Liver (tissue), 3 donors: Measurements from ENCODE around the gene MTMR10.

Experiments used
- EGR1 ChIP-seq, 2 donors: IDR thresholded peaks; 2 replicates each; pipeline ENCODE4 v1.6.1; 2016 to 2018; ENCODE audit warnings: antibody characterized with exemption in 2 of 2, low read depth in 2 of 2
- FOXA1 ChIP-seq: IDR thresholded peaks from 2 replicates; pipeline ENCODE4 v1.6.1; 2016; ENCODE audit warnings: antibody characterized with exemption
- FOXA2 ChIP-seq: IDR thresholded peaks from 2 replicates; pipeline ENCODE4 v1.6.1; 2016; ENCODE audit warnings: antibody characterized with exemption
- HNF4G ChIP-seq: IDR thresholded peaks from 2 replicates; pipeline ENCODE4 v1.6.1; 2016; ENCODE audit warnings: antibody characterized with exemption
- JUND ChIP-seq, 2 donors: IDR thresholded peaks; 2 replicates each; pipeline ENCODE4 v1.6.1; 2016; ENCODE audit warnings: antibody characterized with exemption in 2 of 2
- MAX ChIP-seq: IDR thresholded peaks from 2 replicates; pipeline ENCODE4 v1.6.1; 2016; ENCODE audit warnings: antibody characterized with exemption
- RAD21 ChIP-seq, 2 donors: IDR thresholded peaks; 2 replicates each; pipeline ENCODE4 v1.6.1; 2016; ENCODE audit warnings: antibody characterized with exemption in 2 of 2, mild to moderate bottlenecking in 2 of 2
- RXRA ChIP-seq, 2 donors: IDR thresholded peaks; 2 replicates each; pipeline ENCODE4 v1.6.1; 2017 to 2018; ENCODE audit warnings: antibody characterized with exemption in 2 of 2, mild to moderate bottlenecking in 1 of 2
- SP1 ChIP-seq: IDR thresholded peaks from 2 replicates; pipeline ENCODE4 v1.6.1; 2018; ENCODE audit warnings: antibody characterized with exemption, mild to moderate bottlenecking
- TAF1 ChIP-seq: conservative IDR thresholded peaks from 2 replicates; pipeline ENCODE4 v1.6.1; 2016; ENCODE audit warnings: antibody characterized with exemption, mild to moderate bottlenecking
- TF ChIP-seq, protein P1 (sequence below): fragments of 150-350 bp; IDR thresholded peaks from 2 replicates; pipeline ENCODE4 v1.5.1; 2017; ENCODE audit warnings: improper control_type of control experiment, low read depth, low read length; ENCODE audit not compliant: missing input control
- TF ChIP-seq, protein P2 (sequence below): IDR thresholded peaks from 2 replicates; pipeline ENCODE4 v1.6.1; 2016; ENCODE audit warnings: antibody characterized with exemption
- TF ChIP-seq, protein P3 (sequence below): IDR thresholded peaks from 2 replicates; pipeline ENCODE4 v1.6.1; 2016; ENCODE audit warnings: antibody characterized with exemption
- TF ChIP-seq, protein P4 (sequence below): IDR thresholded peaks from 2 replicates; pipeline ENCODE4 v1.6.1; 2016; ENCODE audit warnings: antibody characterized with exemption, mild to moderate bottlenecking
- donor health status: healthy.
- donor health status: healthy.

DNA sequence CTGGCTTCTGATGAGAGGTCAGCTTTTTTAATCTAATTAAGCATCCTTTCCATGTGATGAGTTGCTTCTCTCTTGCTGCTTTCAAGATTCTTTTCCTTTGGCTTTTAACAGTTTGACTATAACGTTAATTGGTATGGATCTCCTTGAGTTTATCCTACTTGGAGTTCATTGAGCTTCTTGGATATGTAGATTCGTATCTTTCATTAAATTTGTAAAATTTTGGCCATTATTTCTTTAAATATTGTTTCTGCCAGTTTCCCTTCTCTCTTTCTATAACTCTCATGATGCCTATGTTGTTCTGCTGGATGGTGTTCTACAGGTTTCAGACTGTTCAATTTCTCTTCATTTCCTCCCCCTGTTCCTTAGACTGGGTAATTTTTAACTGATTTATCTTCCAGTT is 21.0 kb upstream of the MTMR10 start:
- TF ChIP-seq, protein P1, sequence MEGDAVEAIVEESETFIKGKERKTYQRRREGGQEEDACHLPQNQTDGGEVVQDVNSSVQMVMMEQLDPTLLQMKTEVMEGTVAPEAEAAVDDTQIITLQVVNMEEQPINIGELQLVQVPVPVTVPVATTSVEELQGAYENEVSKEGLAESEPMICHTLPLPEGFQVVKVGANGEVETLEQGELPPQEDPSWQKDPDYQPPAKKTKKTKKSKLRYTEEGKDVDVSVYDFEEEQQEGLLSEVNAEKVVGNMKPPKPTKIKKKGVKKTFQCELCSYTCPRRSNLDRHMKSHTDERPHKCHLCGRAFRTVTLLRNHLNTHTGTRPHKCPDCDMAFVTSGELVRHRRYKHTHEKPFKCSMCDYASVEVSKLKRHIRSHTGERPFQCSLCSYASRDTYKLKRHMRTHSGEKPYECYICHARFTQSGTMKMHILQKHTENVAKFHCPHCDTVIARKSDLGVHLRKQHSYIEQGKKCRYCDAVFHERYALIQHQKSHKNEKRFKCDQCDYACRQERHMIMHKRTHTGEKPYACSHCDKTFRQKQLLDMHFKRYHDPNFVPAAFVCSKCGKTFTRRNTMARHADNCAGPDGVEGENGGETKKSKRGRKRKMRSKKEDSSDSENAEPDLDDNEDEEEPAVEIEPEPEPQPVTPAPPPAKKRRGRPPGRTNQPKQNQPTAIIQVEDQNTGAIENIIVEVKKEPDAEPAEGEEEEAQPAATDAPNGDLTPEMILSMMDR, result no peak
- no peak for TF ChIP-seq MAX
- TF ChIP-seq SP1, result no peak
- no peak for TF ChIP-seq HNF4G
- no peak for TF ChIP-seq EGR1 (IDR thresholded peaks at IDR 0.05; ENCODE audit: low read depth in 2 of 2)
- TF ChIP-seq TAF1, result no peak
- TF ChIP-seq, protein P2, sequence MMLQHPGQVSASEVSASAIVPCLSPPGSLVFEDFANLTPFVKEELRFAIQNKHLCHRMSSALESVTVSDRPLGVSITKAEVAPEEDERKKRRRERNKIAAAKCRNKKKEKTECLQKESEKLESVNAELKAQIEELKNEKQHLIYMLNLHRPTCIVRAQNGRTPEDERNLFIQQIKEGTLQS, result no peak
- TF ChIP-seq FOXA2, result no peak
- no peak for TF ChIP-seq JUND (IDR thresholded peaks at IDR 0.05)
- no peak for TF ChIP-seq FOXA1
- TF ChIP-seq RAD21 (IDR thresholded peaks at IDR 0.05), result no peak
- TF ChIP-seq, protein P3, sequence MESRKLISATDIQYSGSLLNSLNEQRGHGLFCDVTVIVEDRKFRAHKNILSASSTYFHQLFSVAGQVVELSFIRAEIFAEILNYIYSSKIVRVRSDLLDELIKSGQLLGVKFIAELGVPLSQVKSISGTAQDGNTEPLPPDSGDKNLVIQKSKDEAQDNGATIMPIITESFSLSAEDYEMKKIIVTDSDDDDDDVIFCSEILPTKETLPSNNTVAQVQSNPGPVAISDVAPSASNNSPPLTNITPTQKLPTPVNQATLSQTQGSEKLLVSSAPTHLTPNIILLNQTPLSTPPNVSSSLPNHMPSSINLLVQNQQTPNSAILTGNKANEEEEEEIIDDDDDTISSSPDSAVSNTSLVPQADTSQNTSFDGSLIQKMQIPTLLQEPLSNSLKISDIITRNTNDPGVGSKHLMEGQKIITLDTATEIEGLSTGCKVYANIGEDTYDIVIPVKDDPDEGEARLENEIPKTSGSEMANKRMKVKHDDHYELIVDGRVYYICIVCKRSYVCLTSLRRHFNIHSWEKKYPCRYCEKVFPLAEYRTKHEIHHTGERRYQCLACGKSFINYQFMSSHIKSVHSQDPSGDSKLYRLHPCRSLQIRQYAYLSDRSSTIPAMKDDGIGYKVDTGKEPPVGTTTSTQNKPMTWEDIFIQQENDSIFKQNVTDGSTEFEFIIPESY, result no peak
- TF ChIP-seq, protein P4, sequence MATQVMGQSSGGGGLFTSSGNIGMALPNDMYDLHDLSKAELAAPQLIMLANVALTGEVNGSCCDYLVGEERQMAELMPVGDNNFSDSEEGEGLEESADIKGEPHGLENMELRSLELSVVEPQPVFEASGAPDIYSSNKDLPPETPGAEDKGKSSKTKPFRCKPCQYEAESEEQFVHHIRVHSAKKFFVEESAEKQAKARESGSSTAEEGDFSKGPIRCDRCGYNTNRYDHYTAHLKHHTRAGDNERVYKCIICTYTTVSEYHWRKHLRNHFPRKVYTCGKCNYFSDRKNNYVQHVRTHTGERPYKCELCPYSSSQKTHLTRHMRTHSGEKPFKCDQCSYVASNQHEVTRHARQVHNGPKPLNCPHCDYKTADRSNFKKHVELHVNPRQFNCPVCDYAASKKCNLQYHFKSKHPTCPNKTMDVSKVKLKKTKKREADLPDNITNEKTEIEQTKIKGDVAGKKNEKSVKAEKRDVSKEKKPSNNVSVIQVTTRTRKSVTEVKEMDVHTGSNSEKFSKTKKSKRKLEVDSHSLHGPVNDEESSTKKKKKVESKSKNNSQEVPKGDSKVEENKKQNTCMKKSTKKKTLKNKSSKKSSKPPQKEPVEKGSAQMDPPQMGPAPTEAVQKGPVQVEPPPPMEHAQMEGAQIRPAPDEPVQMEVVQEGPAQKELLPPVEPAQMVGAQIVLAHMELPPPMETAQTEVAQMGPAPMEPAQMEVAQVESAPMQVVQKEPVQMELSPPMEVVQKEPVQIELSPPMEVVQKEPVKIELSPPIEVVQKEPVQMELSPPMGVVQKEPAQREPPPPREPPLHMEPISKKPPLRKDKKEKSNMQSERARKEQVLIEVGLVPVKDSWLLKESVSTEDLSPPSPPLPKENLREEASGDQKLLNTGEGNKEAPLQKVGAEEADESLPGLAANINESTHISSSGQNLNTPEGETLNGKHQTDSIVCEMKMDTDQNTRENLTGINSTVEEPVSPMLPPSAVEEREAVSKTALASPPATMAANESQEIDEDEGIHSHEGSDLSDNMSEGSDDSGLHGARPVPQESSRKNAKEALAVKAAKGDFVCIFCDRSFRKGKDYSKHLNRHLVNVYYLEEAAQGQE, result no peak
- no peak for TF ChIP-seq RXRA (IDR thresholded peaks at IDR 0.05)
